ENCODE results near the gene SNRPB.

SNRPB gene

GRCh38 chr20:2418388-2418787, 52.2 kb downstream of the SNRPB start:
- no peak for DNase-seq

DNA sequence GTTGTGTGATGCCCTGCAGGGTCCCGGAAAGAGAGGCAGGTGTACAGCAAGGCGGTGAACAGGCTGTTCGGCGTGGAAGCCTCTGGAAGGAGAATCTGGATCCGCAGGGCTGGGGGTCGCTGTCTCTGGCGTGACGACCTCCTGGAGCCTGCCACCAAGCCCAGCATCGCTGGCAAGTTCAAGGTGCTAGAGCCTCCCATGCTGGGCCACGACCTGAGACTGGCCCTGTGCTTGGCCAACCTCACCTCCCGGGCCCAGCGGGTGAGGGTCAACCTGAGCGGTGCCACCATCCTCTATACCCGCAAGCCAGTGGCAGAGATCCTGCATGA, 53.4 kb downstream of the SNRPB start:
- no peak for DNase-seq

- DNase-seq: no peak
Observed at GRCh38 chr20:2416541-2417212, 53.9 kb downstream of the SNRPB start.
